SK-N-SH treated with all-trans-retinoic acid at 6 μM for 48 hours (cell line): Measurements from ENCODE around the gene ABCD1.

Experiments used
- SNAI2 ChIP-seq: fragments of 250-450 bp; sonication (Bioruptor Pico); IDR thresholded peaks from 2 replicates; pipeline ENCODE4 v1.5.0; 2020; ENCODE audit warnings: mild to moderate bottlenecking, moderate library complexity
- TOX ChIP-seq: fragments of 250-450 bp; sonication (Bioruptor Pico); IDR thresholded peaks from 2 replicates; pipeline ENCODE4 v1.8.0; 2021; ENCODE audit warnings: mild to moderate bottlenecking, moderate library complexity, borderline replicate concordance
- ZNF8 ChIP-seq: fragments of 450-650 bp; formaldehyde crosslinking; IDR thresholded peaks from 2 replicates; pipeline ENCODE4 v1.5.0; 2020; ENCODE audit warnings: mild to moderate bottlenecking, moderate library complexity

DNA sequence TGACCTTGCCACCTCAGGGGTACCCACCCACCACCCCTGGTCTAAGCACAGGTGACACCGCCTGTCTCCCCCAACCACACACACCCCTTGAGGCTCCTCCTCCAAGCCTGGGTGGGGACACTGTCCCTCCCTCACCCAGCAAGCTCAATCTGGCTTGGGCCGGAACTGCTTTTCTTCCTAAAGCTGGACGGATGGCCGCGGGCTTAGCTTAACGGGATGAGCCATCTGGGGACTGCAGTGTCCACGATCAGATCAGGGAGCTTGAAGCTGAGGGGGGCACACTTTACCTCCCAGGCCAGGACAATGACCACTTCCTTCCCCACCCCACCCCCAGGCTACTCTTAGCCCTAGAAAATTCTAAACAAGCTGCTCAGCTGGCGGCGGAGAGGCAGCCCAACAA lies 37.9 kb upstream of the ABCD1 start:
- TF ChIP-seq TOX (CRISPR knock-in tag) (no peak), ZNF8 (CRISPR knock-in tag) (no peak), SNAI2 (no peak)
